Neutrophil (primary cell): ENCODE measurements around the gene ETFBKMT.
"Not testable (repeated sequence)": the region's sequence is repeated elsewhere in the genome, so short reads cannot be mapped to it uniquely, and the experiment has no call there.

Source experiments
- H3K27ac ChIP-seq: fragments of 200-600 bp; sonication (generic); 2 replicates; pipeline ENCODE4 v1.5.1; 2016; ENCODE audit warnings: mild to moderate bottlenecking, moderate library complexity
- H3K27me3 ChIP-seq: fragments of 200-600 bp; sonication (generic); 2 replicates; pipeline ENCODE4 v1.6.0; 2016; ENCODE audit warnings: mild to moderate bottlenecking
- H3K36me3 ChIP-seq: fragments of 200-600 bp; sonication (generic); 2 replicates; pipeline ENCODE4 v1.5.1; 2017
- H3K4me1 ChIP-seq, 2 experiments: fragments of 200-600 bp in 1 of 2; sonication (generic) in 1 of 2; 1 replicate in 1 of 2; 2 replicates in 1 of 2; pipeline versions ENCODE4 v1.5.1 to v1.6.1; 2013 to 2016; ENCODE audit warnings: low read depth in 1 of 2, low read length in 1 of 2, mild to moderate bottlenecking in 1 of 2, moderate library complexity in 1 of 2; ENCODE audit not compliant: control insufficient read depth in 1 of 2, insufficient read depth in 1 of 2
- H3K4me3 ChIP-seq, 2 experiments: fragments of 200-600 bp in 1 of 2; sonication (generic) in 1 of 2; 1 replicate in 1 of 2; 2 replicates in 1 of 2; pipeline ENCODE4 v1.5.1; 2013 to 2016; ENCODE audit warnings: low read depth in 1 of 2, low read length in 1 of 2, mild to moderate bottlenecking in 1 of 2, moderate library complexity in 1 of 2
- H3K9me3 ChIP-seq: fragments of 200-600 bp; sonication (generic); 2 replicates; pipeline ENCODE4 v1.5.1; 2016
- TF ChIP-seq, protein P1 (sequence below): fragments of 200-600 bp; sonication (generic); IDR thresholded peaks from 2 replicates; pipeline ENCODE4 v1.5.1; 2016; ENCODE audit warnings: antibody characterized with exemption

Gene ETFBKMT

DNA sequence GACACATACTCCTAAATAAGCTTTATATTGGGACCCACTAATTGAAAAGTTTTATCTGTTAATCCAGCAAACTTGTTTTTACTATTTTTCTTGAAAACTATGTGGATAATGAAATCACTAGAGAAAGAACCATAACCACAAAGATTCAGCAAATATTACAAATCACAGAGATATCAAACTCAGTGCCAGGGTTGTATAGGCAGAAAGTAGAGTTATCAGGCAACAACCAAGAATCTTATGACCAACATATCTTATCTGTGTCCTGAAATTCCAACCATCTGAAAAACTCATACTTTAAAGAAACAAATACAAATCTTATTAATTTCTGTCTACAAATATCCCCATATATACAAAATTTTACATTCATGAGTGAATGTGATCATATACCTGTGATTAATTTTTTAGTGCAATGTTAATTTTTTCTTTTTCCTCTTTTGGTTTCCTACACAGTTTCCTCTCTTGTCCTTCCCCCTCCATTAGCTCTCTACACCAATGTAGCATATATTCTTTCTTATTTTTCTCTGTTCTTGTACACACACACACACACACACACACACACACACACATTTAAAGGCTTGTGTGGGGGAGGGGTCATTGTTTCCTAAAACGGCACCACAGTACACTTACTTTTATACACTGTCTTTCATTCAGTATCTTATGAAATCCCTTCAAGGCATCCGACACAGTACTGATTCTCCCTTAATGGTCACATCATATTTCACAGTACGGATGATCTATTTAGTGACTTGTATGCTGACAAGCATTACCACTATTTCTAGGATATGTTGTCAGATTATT is 50.7 kb downstream of the ETFBKMT start:
- Histone ChIP-seq H3K4me3 (no peak overlapping the region), H3K36me3 (peaks cover 6% of the 10 kb centered on the region), H3K9me3 (peaks cover 13% of the 10 kb centered on the region), H3K27me3 (no peaks in the 10 kb centered on the region), H3K27ac (no peak overlapping the region), H3K4me1 (peaks cover 11 to 12% of the 10 kb centered on the region in 2 experiments)
- TF ChIP-seq, protein P1, sequence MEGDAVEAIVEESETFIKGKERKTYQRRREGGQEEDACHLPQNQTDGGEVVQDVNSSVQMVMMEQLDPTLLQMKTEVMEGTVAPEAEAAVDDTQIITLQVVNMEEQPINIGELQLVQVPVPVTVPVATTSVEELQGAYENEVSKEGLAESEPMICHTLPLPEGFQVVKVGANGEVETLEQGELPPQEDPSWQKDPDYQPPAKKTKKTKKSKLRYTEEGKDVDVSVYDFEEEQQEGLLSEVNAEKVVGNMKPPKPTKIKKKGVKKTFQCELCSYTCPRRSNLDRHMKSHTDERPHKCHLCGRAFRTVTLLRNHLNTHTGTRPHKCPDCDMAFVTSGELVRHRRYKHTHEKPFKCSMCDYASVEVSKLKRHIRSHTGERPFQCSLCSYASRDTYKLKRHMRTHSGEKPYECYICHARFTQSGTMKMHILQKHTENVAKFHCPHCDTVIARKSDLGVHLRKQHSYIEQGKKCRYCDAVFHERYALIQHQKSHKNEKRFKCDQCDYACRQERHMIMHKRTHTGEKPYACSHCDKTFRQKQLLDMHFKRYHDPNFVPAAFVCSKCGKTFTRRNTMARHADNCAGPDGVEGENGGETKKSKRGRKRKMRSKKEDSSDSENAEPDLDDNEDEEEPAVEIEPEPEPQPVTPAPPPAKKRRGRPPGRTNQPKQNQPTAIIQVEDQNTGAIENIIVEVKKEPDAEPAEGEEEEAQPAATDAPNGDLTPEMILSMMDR = no peak

DNA sequence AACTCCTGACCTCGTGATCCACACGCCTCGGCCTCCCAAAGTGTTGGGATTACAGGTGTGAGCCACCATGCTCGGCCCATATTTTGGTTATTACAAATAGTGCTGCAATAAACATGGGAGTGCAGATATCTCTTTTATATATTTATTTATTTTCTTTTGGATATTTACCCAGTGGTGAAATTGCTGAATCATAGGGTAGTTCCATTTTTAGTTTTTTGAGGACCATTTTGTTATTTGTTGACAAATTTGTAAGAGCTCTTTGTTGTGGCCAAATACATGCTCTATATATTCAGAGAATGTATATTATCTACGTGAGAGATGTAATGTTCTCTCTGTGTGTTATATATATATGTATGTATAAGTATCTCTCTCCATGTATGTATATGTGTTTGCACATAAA is 53.4 kb downstream of the ETFBKMT start:
- H3K4me1 ChIP-seq = peaks cover 16 to 17% of the 10 kb centered on the region in 2 experiments
- TF ChIP-seq, protein P1 = no peak
- H3K27me3 ChIP-seq = no peaks in the 10 kb centered on the region
- peaks cover 10% of the 10 kb centered on the region for H3K9me3 ChIP-seq
- H3K4me3 ChIP-seq = no peak overlapping the region
- no peak overlapping the region for H3K27ac ChIP-seq
- H3K36me3 ChIP-seq = peaks cover 3% of the 10 kb centered on the region

DNA sequence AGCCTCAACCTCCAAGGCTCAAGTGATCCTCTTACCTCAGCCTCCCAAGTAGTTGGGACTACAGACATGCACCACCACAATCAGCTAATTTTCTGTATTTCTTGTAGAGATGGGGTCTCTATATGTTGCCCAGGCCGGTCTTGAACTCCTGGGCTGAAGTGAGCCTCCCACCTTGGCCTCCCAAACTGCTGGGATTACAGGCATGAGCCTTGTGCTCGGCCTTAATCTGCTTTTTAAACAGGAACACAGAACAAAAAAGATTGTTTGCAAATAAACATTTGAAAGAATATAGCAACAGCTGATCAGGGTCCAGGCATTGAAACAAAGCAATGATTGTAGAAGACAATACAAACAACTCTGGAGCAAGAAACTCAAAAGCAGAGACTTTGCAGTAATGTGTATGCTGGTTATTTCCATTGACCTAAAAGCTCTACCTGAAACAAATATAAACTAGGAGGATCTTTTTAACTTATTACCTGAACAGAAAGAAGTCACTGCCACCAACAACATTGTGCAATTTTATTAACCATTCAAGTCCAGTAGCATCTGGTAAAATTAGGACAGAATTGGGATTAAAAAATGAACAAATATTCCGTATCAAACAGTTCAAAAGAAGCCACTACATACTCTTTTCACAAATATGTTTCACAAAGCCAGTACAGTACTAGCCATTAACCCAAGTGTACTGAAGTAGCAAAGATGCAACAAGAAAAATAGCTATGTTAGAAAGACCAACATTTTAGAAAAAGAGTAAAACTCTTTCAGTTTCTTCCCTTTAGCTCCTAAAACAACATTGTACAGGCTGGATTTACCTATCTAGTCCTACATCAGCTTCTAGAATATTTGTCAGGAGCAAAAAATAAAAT is 55.2 kb downstream of the ETFBKMT start:
- Histone ChIP-seq H3K27me3 (no peaks in the 10 kb centered on the region), H3K4me1 (peaks cover 16 to 17% of the 10 kb centered on the region in 2 experiments), H3K36me3 (peaks cover 8% of the 10 kb centered on the region), H3K9me3 (no peaks in the 10 kb centered on the region), H3K27ac (peak overlapping the region; percentile 85), H3K4me3 (peak overlapping the region in 1 of 2 experiments; percentile 25)
- TF ChIP-seq, protein P1 = no peak

DNA sequence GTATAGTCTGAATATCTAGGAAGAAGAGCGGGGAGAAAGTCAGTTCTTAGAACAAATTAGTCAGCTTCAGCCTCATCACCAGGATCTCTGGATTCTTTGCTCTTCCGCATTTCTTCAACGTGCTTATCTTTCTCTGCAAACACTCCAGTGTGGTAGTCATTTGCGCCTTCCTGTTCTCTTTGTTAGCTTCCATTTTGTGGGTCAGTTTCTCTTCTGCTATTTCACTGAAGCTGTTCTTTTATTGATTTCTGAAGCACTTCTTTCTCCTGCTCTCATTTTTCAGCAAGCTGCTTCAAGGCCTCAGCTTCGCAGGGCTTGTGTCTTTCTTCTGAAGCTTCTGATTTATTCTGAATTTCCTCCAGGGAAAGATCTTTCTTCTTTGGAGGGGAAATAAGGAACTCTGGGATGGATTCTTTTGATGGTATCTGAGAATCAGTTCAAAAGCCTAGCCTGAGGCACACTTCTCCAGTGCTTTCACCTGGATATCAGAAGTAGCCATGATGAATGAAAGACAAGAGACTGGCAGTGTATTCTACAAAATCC is 55.9 kb downstream of the ETFBKMT start:
- Histone ChIP-seq H3K4me3 (peak overlapping the region in 1 of 2 experiments; percentile 25), H3K27me3 (no peaks in the 10 kb centered on the region), H3K9me3 (no peaks in the 10 kb centered on the region), H3K36me3 (peaks cover 8% of the 10 kb centered on the region), H3K4me1 (peaks cover 16 to 17% of the 10 kb centered on the region in 2 experiments), H3K27ac (peak overlapping the region; percentile 85)
- TF ChIP-seq, protein P1 = no peak

DNA sequence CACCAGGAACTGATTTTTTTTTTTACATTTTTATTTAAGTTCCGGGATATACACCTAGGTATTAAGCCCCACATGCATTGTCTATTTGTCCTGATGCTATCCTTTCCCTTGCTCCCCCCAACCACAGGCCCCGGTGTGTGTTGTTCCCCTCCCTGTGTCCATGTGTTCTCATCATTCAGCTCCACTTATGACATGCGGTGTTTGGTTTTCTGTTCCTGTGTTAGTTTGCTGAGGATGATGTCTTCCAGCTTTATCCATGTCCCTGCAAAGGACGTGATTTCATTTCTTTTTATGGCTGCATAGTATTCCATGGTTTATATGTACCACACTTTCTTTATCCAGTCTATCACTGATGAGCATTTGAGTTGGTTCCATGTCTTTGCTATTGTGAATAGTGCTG is 57.5 kb downstream of the ETFBKMT start:
- not testable (repeated sequence) for H3K27me3 ChIP-seq, H3K27ac ChIP-seq

DNA sequence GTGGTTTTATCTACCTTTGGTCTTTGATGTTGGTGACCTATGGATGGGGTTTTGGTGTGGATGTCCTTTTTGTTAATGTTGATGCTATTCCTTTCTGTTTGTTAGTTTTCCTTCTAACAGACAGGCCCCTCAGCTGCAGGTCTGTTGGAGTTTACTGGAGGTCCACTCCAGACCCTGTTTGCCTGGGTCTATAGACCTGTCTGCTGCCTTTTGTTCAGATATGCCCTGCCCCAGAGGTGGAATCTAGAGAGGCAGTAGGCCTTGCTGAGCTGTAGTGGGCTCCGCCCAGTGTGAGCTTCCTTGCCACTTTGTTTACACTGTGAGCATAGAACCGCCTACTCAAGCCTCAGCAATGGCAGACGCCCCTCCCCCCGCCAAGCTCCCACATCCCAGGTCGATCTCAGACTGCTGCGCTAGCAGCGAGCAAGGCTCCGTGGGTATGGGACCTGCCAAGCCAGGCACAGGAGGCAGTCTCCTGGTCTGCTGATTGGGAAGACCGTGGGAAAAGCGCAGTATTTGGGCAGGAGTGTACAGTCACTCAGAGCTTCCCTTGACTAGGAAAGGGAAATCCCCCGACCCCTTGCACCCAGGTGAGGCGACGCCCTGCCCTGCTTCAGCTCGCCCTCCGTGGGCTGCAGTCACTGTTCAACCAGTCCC is 59.2 kb downstream of the ETFBKMT start:
- H3K27me3 ChIP-seq, H3K9me3 ChIP-seq, H3K27ac ChIP-seq, H3K4me3 ChIP-seq: not testable (repeated sequence)
- Histone ChIP-seq H3K4me1 (peaks cover 16 to 17% of the 10 kb centered on the region in 2 experiments), H3K36me3 (peaks cover 11% of the 10 kb centered on the region)

More for the DNA sequence above, 57.5 kb downstream of the ETFBKMT start:
- H3K4me3 ChIP-seq, H3K9me3 ChIP-seq: not testable (repeated sequence)
- Histone ChIP-seq H3K4me1 (peaks cover 16 to 17% of the 10 kb centered on the region in 2 experiments), H3K36me3 (peaks cover 11% of the 10 kb centered on the region)
